Muscle of back (tissue), 10 donors: Measurements from ENCODE around the gene MAGEA1. TPM values are rescaled to one million over a fixed set of nuclear protein-coding genes. Genes with fewer than 3 reads are reported as not detected.

Source experiments
- polyA plus RNA-seq, 10 donors: library from polyadenylated mRNA; unstranded; fragments of 120-200 nt; gene quantifications; one replicate each; pipeline ENCODE4 v1.2.1, GENCODE V29; 2013; ENCODE audit not compliant: insufficient read length in 10 of 10

Gene MAGEA1
- polyA plus RNA-seq, 10 donors = not detected

Other genes starting within 250 kb of the MAGEA1 start
- under 1 TPM in 4 of 10 donors, not detected in 6; 0.08 to 0.16 (median 0.12) TPM for gene PNMA5, start 185.2 kb upstream of the MAGEA1 start, polyA plus RNA-seq
- gene PNMA3, start 122.8 kb upstream of the MAGEA1 start, polyA plus RNA-seq = 1 to 10 TPM in 7 of 10 donors, under 1 TPM in 3; 0.41 to 1.9 (median 1.1) TPM
- gene PNMA6A, start 106.8 kb upstream of the MAGEA1 start, polyA plus RNA-seq = 1 to 10 TPM in 9 of 10 donors, under 1 TPM in 1; 0.91 to 3.6 (median 2.4) TPM
- gene PNMA6F, start 142.5 kb downstream of the MAGEA1 start, polyA plus RNA-seq = not detected
- gene ZNF275, start 154.9 kb downstream of the MAGEA1 start, polyA plus RNA-seq = 10 to 100 TPM in 1 of 10 donors, 1 to 10 TPM in 9; 7.4 to 10.0 (median 8.8) TPM
- gene PNMA6E, start 222.1 kb downstream of the MAGEA1 start, polyA plus RNA-seq = not detected
- under 1 TPM; 0.54 to 0.88 (median 0.76) TPM for gene ZFP92, start 232.2 kb downstream of the MAGEA1 start, polyA plus RNA-seq